NB4 (cell line): ENCODE data around the gene COMT.

ENCODE experiments used
- POLR2A ChIP-seq: IDR thresholded peaks from 2 replicates; pipeline ENCODE4 v1.6.1; 2011; ENCODE audit warnings: mild to moderate bottlenecking; ENCODE audit not compliant: insufficient read length; ENCODE audit errors: extremely low read depth
- TF ChIP-seq, protein P1 (sequence below): IDR thresholded peaks from one replicate; pipeline ENCODE4 v1.5.1; 2012; ENCODE audit warnings: low read depth, low read length

DNA sequence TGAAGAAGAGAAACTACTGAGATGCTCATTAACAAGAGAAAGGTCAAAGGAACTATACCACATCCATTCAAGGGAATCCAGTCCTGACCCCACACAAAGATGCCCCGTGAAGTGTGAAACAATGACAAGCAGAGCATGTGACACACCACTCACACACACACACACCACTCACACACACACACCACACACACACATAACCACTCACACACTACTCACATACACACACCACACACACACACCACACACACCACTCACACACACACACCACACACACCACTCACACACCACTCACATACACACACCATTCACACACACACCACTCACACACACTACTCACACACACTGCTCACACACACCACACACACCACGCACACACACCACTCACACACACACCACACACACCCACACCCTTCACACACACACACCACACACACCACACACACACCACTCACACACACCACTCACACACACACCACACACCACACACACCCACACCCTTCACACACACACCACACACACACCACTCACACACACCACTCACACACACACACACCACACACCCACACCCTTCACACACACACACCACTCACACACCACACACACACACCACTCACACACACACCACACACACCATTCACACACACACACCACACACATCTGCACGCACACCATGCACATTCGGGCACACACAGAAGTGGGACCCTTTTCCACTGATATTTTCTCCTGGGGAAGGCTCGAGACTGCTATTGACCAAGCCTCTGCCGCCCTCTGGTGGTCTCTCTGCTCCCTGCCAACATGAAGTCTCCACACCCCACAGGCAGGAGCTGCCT, 32.0 kb upstream of the COMT start:
- TF ChIP-seq, protein P1, sequence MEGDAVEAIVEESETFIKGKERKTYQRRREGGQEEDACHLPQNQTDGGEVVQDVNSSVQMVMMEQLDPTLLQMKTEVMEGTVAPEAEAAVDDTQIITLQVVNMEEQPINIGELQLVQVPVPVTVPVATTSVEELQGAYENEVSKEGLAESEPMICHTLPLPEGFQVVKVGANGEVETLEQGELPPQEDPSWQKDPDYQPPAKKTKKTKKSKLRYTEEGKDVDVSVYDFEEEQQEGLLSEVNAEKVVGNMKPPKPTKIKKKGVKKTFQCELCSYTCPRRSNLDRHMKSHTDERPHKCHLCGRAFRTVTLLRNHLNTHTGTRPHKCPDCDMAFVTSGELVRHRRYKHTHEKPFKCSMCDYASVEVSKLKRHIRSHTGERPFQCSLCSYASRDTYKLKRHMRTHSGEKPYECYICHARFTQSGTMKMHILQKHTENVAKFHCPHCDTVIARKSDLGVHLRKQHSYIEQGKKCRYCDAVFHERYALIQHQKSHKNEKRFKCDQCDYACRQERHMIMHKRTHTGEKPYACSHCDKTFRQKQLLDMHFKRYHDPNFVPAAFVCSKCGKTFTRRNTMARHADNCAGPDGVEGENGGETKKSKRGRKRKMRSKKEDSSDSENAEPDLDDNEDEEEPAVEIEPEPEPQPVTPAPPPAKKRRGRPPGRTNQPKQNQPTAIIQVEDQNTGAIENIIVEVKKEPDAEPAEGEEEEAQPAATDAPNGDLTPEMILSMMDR, result peak; percentile 90
- no peak for TF ChIP-seq POLR2A
